Coronary artery (tissue), 2 donors: ENCODE data around the gene C10orf53.

Experiments
- DNase-seq: peaks from one replicate; pipeline ENCODE4 v3.0.0-alpha.2; 2017; ENCODE audit warnings: low spot score
- H3K27ac ChIP-seq, 2 donors: fragments of 200-600 bp; sonication (generic); one replicate each; pipeline ENCODE4 v1.5.1; 2016 to 2019
- H3K4me3 ChIP-seq: fragments of 200-600 bp; sonication (generic); 2 replicates; pipeline ENCODE4 v1.5.1; 2016; ENCODE audit warnings: mild to moderate bottlenecking, moderate library complexity
- CTCF ChIP-seq: fragments of 200-600 bp; sonication (generic); IDR thresholded peaks from one replicate; pipeline ENCODE4 v1.5.1; 2019; ENCODE audit warnings: antibody characterized with exemption

C10orf53 gene

GRCh38 chr10:49649294-49649693 is 30.2 kb upstream of the C10orf53 start:
- H3K27ac ChIP-seq = no peak overlapping the region
- DNase-seq = peak; percentile 56
- H3K4me3 ChIP-seq = no peak overlapping the region
- TF ChIP-seq CTCF = no peak

GRCh38 chr10:49649936-49650723 is 29.3 kb upstream of the C10orf53 start:
- Histone ChIP-seq H3K27ac (no peak overlapping the region), H3K4me3 (no peak overlapping the region)
- DNase-seq = peak; percentile 43
- no peak for TF ChIP-seq CTCF

- no peak for TF ChIP-seq CTCF
- Histone ChIP-seq H3K4me3 (no peak overlapping the region), H3K27ac (no peak overlapping the region)
- DNase-seq = peak; percentile 53
These were observed 28.8 kb upstream of the C10orf53 start for GRCh38 chr10:49650724-49651034.

- Histone ChIP-seq H3K27ac (no peak overlapping the region), H3K4me3 (no peak overlapping the region)
- DNase-seq = peak; percentile 46
- no peak for TF ChIP-seq CTCF
These were observed 28.2 kb upstream of the C10orf53 start for GRCh38 chr10:49651039-49651835.

- TF ChIP-seq CTCF = no peak
- H3K27ac ChIP-seq = no peak overlapping the region
- no peak overlapping the region for H3K4me3 ChIP-seq
- DNase-seq = peak; percentile 22
These were observed 27.5 kb upstream of the C10orf53 start for GRCh38 chr10:49651917-49652316.

GRCh38 chr10:49652421-49653272 is 26.8 kb upstream of the C10orf53 start:
- Histone ChIP-seq H3K4me3 (no peak overlapping the region), H3K27ac (no peak overlapping the region)
- no peak for TF ChIP-seq CTCF
- DNase-seq = peak; percentile 33
